ENCODE results near the gene FBXW8.

- TF ChIP-seq POLR2AphosphoS5 (IDR thresholded peaks at IDR 0.05; ENCODE audit: borderline replicate concordance, low read depth, low read length), result no peak
- no peak for TF ChIP-seq EZH2 (IDR thresholded peaks at IDR 0.05)
- TF ChIP-seq FOXP2 (optimal IDR thresholded peaks at IDR 0.05; ENCODE audit: control extremely low read depth, extremely low read length, insufficient read depth), result no peak
Measured at GRCh38 chr12:116980083-116980482, 69.3 kb downstream of the FBXW8 start.
